GM21390 (cell line): ENCODE data around the gene COLEC12.
"Not testable (repeated sequence)": the region's sequence is repeated elsewhere in the genome, so short reads cannot be mapped to it uniquely, and the experiment has no call there.

ENCODE experiments used
- ATAC-seq: cut with Tn5 transposase; IDR thresholded peaks from one replicate; pipeline ENCODE4 v1.9.1; 2021; ENCODE audit not compliant: unreplicated experiment

COLEC12 gene

DNA sequence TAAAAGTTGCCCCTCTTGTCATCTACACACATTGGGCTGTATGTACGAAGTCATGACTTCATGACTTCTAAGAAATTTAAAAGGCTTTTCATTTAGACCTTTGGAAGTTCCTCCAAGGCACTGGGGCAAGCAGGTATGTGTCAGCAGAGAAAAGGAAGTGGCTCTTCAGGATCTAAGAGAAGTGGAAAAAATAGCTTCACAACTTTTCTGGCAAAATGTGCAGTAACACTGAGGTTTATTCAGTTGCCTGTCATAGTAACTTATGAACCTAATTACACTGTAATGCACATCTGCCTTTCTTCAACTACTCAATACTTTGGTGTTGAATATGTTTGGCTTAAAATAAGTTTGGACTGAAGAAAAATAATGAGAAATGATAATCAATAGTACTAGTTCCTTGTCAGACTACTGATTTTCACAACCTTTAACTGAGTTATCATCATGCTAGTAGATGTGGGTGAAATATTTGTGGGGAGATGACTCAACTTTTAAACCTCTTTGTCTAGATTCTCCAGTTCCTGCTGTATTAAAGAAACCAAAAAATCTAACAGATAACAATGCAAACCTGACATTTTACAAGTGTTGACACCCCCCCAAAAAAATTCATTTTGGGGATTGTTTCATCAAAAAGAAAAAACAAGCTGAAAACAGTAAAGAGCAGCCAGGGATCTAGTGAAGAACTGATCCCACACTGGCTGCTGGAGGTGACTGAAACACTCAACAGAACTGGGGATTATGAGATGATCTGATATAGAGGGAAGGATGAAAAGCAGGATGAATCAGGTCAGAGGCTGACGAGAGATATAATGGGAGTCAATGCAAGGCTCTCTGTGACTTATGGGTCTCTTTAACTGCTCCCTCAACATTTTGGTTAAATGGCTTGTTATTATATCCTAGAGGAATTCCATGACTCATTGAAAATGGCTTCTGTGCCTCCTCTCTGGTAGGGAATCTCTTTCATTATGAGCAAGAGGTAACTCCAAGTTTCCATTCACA, 84.6 kb downstream of the COLEC12 start:
- no peak for ATAC-seq

DNA sequence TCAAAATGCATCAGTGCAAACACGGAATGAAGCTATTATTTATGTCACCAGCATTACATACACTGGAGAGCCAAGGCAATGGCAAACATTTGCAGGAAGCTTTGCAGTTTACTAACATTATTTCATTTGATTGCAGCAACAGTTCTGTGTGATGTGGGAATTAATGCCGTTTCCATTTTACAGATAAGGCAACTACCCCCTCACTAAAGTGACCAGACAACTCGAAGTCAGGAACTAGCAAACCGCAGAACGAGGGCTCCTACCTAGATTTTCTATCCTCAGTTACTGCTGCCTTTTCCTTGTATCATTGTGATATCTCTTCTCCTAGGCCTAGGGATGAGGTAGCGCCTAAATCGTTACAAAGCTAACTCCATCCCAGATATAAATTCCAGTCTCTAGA, 85.5 kb downstream of the COLEC12 start:
- no peak for ATAC-seq

DNA sequence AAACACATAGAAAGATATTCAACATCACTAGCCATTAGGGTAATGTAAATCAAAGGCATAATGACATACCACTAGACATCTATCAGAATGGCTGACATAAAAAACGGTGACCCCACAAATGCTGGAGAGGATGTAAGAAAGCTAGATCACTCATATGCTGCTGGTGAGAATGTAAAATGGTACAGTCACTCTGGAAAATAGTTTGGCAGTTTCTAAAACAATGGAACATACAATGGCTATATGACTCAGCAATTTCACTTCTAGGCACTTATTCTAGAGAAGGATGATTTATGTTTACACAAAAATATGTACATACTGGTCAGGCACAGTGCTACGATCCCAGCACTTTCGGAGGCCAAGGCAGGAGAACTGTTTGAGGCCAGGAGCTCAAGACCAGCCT, 87.3 kb downstream of the COLEC12 start:
- no peak for ATAC-seq

DNA sequence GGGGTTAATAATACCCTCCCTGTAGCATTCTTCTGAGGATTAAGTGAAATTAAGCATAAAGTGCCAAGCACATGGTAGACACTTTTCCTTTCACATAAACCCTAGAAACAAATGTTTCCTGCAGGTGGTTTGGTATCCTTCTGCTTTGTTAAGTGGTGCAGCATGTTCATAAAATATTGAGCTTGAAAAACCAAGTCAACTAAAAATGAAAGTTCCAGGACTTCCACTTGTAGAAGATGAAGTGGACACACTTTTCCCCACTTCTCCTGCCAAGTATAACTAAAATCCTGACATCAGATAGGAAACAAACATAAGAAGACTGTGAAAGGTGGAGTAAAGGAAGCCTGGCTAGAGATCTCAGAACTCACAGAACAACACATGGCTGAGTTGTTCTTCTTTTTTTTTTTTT, 90.5 kb downstream of the COLEC12 start:
- no peak for ATAC-seq

DNA sequence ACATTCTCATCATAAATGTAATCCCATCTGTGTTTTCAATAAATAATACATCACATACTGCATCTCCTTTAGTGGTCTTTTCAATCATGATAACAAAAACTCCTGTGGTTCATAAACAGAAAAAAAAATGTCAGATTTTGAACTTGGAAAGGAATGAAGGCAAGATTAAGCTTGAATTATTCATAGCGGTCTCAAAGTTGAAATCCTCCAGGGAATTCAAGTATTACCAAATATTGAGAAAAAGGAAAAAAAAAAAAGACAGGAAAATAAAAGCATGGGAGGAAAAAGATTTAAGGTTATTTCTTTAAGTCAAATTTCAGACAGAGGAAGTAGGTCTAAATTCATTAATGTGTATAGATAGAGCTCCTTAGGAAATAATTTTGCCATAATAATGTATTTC, 92.1 kb downstream of the COLEC12 start:
- ATAC-seq, result no peak

DNA sequence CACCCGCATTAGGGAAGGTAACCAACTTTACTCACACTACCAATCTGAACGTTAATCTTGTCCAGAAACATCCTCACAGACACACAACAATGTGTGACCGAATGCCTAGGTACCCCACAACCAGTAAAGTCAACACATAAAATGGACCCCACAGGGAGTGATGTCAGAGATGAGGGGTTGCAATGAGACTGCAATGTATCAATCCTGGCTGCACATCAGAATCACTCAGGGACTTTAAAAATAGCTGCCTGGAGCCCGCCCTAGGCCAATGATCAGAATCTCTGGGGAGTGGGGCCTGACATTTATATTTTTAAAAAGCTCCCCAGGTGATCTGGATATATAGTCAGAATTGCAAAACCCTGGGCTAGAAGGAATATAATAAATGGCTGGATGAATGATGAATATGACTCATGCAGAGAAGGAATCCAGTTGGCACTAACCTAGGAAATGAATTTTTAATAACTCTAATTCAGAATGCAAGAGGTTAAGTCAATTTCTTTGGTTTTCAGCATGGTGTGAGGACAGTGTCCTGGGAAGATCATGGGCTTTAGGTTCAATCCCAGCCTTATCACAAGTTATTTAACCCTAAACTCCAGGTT, 92.8 kb downstream of the COLEC12 start:
- no peak for ATAC-seq

DNA sequence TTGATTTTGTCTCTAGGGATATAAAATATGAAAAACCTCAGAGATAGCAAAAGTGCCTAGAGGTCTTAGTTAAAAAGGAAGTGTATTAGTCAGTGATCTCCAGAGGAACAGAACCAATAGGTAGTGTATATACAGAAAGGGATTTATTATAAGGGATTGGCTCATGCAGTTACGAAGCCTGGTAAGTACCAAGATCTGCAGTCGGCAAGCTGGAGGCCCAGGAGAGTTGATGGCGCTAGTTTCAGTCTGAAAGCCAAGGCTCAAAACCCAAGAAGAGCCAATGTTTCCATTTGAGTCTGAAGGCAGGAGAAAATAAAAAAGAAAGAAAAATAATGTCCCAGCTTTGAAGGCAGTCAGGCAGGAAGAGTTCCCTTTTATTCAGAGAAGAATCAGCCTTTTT, 93.3 kb downstream of the COLEC12 start:
- ATAC-seq, result no peak

DNA sequence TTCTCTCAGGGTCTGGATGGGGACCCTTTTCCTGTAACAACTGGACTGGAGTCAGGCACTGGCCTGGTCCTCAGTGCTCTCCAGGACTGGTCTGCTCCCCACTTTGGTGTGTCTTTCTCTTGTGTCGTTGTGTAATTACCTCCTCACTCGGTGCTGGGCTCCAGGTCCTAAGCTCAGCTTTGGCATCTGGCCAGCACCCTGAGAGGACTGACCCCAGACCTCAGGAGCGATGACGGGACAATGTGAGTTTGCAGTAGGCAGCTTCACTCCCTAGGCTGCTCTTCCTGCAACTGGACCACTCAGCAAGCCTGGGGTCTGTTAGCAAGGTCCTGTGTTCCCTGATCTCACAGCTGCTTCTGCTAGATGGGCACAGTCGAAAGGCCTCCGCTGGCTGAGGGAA, 93.8 kb downstream of the COLEC12 start:
- ATAC-seq, result no peak

DNA sequence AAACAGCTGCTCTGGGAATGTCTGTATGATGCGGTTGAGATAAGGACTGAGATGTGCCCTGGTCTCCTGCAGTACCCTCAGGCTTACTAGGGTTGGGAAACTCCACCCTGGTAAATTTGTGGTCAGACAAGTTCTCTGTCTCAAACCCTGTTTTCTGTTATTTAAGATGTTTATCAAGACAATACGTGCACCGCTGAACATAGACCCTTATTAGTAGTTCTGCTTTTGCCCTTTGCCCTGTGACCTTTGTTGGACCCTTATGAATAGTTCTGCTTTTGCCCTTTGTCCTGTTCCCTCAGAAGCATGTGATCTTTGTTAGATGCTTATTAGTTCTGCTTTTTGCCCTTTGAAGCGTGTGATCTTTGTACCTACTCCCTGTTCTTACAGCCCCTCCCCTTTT, 95.5 kb downstream of the COLEC12 start:
- ATAC-seq, result not testable (repeated sequence)

DNA sequence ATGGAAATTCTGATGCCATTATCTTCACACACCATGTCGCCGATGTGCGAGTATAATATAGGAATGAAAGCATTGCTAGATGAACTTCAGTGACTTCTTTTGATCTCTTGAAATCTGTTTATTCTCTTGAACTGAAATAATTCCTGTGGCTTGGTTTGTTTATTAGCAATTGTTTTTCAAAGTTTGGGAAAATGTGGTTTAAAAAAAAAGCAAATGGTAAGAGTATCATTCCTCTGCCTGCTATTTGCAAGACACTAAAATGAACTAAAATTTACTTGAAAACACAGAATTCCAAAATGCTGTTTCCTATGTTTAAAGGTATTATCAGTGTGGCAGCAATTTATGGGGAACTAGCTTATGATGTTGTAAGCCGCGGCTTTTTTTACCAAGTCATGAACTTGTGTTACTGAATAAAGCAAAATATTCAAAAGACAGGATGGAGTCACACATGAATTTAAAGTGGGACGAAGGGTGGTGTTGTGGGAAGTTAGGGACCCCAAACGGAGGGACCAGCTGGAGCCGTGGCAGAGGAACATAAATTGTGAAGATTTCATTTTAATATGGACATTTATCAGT, 96.4 kb downstream of the COLEC12 start:
- ATAC-seq, result no peak

DNA sequence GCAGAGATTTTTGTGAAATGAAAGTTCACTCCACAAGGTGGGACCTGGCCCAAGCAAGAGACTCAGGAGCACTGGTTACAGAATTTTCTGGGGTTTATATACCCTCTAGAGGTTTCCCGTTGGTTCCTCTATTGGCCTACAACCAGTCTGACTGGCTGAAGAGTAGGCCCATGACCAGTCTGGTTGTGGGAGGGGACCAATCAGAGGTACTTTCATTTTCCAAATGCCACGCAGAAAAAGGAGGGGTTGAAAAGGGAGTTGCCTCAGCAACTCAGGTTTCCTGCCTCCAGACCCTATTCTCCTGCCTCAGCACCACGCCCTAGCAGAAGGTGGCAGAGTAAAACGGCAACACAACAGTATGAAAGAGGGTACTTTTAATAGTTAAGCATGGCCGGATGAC, 98.4 kb downstream of the COLEC12 start:
- no peak for ATAC-seq

DNA sequence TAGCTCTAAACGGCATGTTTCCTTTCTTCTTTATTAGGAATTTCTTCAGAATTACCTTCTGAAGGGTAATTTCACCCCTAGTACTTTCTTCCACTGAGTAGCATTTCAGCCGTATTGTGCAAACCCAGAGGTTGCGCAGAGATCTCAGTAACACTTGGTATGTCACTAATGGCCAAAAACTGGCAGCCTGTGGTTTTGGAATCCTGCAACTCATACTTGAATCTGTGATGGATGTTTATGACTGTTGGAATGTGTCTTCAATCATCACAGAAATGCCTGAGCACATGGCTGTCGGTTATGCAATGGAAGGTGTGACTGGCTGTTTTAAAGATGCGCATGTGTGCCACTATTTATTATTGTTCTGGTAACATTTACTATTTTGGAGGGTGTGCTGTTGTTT, 100.0 kb downstream of the COLEC12 start:
- ATAC-seq, result no peak

DNA sequence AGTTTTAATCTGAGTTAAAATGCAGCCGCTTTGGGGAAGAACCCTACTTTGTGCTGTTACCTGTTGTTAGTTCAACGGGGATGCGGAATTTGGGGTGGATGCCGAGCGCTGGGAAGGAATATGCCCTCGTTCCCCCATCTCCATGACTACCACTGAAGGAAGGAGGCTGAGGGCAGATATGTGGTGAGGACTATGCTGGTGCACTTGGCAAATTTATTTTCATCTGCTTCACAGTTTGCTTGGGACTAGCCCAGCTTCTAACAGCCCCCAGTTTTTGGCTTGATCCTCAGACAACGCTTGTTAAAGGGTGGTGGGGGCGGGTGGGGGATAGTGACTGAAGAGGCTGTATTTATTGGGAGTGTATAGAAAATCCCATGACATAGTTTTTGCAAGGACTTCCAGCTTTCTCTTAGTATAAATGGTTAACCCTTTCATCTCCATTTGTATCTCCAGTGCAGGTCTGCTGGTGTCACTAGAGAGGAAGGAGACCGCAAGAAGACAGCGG, 100.8 kb downstream of the COLEC12 start:
- no peak for ATAC-seq

DNA sequence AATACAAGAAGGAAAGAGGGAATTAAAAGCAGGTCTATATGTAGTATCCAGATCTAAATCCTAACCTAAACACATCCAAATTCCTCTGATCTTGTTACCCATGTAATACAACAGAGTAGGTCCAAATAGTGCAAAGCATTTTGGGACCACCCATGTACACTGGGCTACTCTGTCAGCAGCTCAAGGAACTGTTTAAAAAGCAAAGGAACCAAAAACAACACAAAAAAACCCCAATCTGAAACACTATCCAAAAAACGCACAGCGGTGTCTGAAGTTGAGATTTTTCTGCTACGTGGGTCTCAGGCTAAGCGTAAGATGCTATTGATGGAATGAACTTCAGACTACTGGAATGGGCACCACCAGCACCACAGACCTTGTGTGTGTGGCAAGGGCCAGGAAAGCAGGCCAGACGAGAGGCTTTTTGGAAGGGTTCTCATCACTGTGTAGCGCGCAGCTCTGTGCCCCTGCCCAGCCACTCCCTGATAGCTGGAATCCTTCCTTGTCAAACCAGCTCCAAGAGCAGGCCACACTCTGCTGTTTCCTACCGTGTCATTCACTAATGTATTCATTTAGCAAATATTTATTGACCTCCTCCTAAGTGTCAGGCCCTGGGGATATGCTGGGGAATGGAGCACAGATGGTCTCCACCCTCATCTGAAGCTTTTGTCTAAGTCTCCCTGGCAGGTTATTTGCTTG, 101.4 kb downstream of the COLEC12 start:
- ATAC-seq, result no peak

DNA sequence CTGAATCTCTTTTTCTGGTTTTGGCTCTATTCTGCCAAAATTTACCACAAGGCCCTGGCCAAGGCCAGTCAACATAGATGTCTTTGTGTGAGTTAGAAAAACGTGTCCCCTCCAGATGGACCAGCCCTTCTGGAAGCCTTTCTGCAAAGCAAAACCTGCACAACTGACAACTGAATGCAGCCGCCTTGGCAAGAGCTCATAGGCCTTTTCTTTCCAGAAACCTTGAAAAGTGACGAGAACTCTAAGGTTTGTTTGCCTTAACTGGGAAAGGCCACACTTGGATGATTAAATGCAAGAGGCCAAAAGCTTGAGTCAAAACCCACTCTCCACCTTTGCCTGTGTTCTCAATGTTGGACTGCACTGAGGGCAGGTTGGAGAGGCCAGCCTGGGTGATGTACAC, 103.9 kb downstream of the COLEC12 start:
- ATAC-seq, result no peak

DNA sequence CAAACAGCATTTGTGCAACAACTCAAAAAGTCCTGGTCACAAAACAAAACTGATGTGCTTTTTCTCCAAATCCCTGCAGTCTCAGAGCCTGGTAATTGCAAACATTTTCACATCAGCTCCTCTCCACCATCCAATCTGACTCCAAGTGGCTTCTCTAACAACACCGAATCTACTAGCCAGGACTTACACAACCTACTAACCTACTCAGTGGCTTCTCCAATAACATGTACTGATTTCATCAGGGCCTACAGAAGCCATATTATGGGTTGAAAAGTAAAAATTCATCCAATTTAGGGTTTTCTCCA, 104.3 kb downstream of the COLEC12 start:
- no peak for ATAC-seq

DNA sequence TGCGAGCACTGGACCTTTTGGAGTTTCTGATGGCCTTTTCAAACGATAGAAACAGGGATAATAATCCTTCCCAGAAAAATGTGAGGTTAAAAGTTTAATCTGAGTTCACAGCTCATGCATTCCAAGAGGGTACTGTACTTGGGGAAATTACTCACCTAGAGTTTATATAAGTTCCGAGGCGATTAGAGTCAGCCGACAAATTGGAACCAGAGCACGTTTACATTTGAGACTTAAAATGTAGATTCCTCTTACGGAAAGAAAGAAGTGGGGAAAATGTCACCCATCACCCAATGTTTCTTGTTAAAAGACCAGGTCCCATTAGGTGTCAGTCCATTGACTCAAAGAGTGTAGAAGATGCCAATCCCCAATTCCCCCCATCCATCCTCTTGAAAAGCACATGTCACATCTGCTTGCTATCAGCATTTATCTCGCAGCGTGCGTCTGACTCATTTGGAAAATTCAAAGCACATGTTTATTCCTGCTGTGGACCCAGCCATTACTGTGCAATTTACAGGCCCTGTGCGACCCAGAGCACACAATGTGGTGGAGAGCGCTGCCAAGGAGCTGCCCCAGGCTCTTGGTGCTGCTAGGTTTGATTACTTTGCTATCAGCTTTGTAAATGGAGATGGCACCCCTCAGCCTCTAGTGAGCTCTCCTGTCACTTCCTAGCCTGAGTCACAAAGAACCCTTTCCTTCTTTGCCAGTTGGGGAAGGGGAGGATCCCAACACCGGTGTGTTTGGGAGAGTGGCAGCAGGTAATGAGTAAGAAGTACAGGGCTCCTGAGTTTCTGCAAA, 104.8 kb downstream of the COLEC12 start:
- no peak for ATAC-seq

DNA sequence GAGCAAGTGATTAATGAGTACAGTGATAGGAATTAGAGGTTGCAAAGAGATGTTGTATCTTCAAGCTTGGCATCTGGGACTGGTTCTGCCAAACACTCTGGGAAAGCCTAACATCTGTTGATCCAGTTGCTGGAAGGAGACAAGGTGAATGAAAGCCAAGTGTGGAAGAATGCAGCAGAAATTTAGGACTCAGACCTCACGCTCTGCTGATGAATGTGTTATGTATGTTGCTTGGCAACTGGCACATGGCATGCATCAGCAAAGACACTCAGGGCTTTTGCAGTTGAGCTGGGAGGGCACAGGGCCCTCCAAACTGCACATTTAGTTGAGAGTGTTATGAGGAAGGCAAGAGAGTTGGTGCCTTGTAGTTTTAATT, 105.5 kb downstream of the COLEC12 start:
- no peak for ATAC-seq

DNA sequence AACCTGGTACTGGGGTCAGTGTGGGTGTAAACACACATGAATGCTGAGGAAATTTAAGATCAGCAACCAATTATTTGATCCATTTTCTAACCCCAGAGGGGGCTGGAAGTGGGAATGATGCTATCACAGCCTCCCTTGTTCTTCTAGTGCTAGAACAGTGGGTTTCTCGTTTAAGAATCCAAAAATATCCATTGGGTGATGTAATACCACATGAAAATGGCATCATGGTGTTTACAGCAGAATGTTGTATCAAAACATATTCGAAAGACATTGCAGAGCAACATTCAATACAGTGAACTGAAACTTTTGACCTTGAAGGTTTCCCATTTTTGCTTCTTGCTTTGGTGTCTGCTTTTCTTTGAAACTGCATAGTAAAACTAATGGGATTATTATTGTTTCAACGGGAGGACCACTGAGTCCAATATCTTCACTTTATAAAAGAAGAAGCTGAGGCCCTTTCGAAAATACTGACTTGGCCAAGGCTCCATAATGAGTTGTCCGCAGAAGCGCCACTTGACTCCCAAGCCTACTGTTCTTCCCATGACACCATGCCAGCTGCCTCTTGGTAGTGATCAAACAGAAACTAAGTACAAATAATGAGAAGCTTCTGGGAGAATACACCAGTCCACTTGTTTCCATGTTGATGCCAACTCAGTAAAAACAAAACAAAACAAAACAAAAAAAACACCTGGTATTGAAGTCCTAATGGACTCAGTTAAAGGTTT, 106.1 kb downstream of the COLEC12 start:
- no peak for ATAC-seq

DNA sequence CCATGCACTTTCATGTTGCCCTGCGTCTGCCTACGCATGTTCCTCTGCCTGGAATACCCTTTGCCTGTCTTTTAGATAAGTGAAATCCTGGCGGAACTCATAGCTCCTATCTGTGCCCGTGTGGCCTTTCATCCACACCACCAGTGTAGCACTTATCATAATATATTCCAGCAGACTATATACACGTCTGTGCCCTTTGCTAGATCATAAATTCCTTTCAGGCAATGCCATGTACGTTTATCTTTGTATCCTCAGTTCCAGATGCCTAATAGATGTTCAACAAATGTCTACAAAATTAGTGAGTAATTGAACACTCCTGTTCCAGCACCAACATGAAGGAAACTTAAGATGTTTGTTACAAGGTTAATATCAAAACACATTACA, 106.9 kb downstream of the COLEC12 start:
- no peak for ATAC-seq
